CD14-positive monocyte (primary cell): ENCODE data around the gene AREG. TPM values are rescaled to one million over a fixed set of nuclear protein-coding genes. Genes with fewer than 3 reads are reported as not detected.

Experiments
- DNase-seq, 3 donors: peaks; one replicate each; pipeline ENCODE4 v3.0.0-alpha.2; 2011 to 2022
- H2AFZ ChIP-seq: 2 replicates; pipeline ENCODE4 v1.6.0; 2012; ENCODE audit warnings: mild to moderate bottlenecking, low read depth, low read length, inconsistent platforms; ENCODE audit not compliant: insufficient read depth, poor library complexity, severe bottlenecking
- H3K27ac ChIP-seq, 2 donors: 1 replicate in 1 of 2; 2 replicates in 1 of 2; pipeline ENCODE4 v1.5.1; 2012 to 2013; ENCODE audit warnings: low read length in 2 of 2, control low read depth in 1 of 2, inconsistent platforms in 1 of 2, low read depth in 1 of 2, mild to moderate bottlenecking in 1 of 2
- H3K27me3 ChIP-seq, 2 donors: one replicate each; pipeline versions ENCODE4 v1.6.0 to v1.6.1; 2011 to 2013; ENCODE audit warnings: low read length in 2 of 2; ENCODE audit not compliant: control insufficient read depth in 2 of 2, insufficient read depth in 2 of 2
- H3K36me3 ChIP-seq, 2 donors: replicated peaks in 1 of 2; 1 replicate in 1 of 2; 2 replicates in 1 of 2; pipeline versions ENCODE4 v1.5.1 to v1.6.1; 2012 to 2013; ENCODE audit warnings: low read length in 2 of 2, control low read depth in 1 of 2, inconsistent platforms in 1 of 2, mild to moderate bottlenecking in 1 of 2; ENCODE audit not compliant: insufficient read depth in 2 of 2, control insufficient read depth in 1 of 2
- H3K4me1 ChIP-seq, 2 donors: 1 replicate in 1 of 2; 2 replicates in 1 of 2; pipeline versions ENCODE4 v1.5.1 to v1.6.1; 2012 to 2013; ENCODE audit warnings: low read length in 2 of 2, control low read depth in 1 of 2, inconsistent platforms in 1 of 2, mild to moderate bottlenecking in 1 of 2, moderate library complexity in 1 of 2; ENCODE audit not compliant: insufficient read depth in 2 of 2, control insufficient read depth in 1 of 2
- H3K4me2 ChIP-seq: replicated peaks from 2 replicates; pipeline ENCODE3; 2012; ENCODE audit warnings: low read length, moderate library complexity, mild to moderate bottlenecking; ENCODE audit not compliant: poor library complexity, severe bottlenecking; ENCODE audit errors: extremely low read depth
- H3K4me3 ChIP-seq, 3 experiments: fragments of 200-600 bp in 1 of 3; sonication (generic) in 1 of 3; replicated peaks in 1 of 3; 1 replicate in 2 of 3; 2 replicates in 1 of 3; pipeline ENCODE4 v1.5.1; 2011 to 2013; ENCODE audit warnings: low read length in 3 of 3, mild to moderate bottlenecking in 3 of 3, control low read depth in 2 of 3, low read depth in 2 of 3, inconsistent platforms in 1 of 3, moderate library complexity in 1 of 3
- H3K79me2 ChIP-seq: 2 replicates; pipeline ENCODE4 v1.6.0; 2012; ENCODE audit warnings: mild to moderate bottlenecking, control low read depth, inconsistent platforms, low read length, moderate library complexity; ENCODE audit not compliant: insufficient read depth
- H3K9ac ChIP-seq: 2 replicates; pipeline ENCODE4 v1.6.0; 2017; ENCODE audit warnings: low read length, mild to moderate bottlenecking; ENCODE audit not compliant: insufficient read depth, poor library complexity, severe bottlenecking
- H3K9me3 ChIP-seq, 2 donors: replicated peaks in 1 of 2; 1 replicate in 1 of 2; 2 replicates in 1 of 2; pipeline versions ENCODE4 v1.5.1 to v1.6.1; 2012 to 2013; ENCODE audit warnings: low read length in 2 of 2, control low read depth in 1 of 2; ENCODE audit not compliant: control insufficient read depth in 1 of 2, insufficient read depth in 1 of 2
- H4K20me1 ChIP-seq: 2 replicates; pipeline ENCODE4 v1.6.0; 2012; ENCODE audit warnings: mild to moderate bottlenecking, low read length, control low read depth, moderate library complexity; ENCODE audit not compliant: insufficient read depth
- H3K27ac Mint-ChIP-seq, 7 donors: one replicate each; pipeline ENCODE4 v1.8.0; 2020; ENCODE audit warnings: mild to moderate bottlenecking in 7 of 7, mixed read lengths in 7 of 7, moderate library complexity in 6 of 7, inconsistent platforms in 2 of 7
- H3K27me3 Mint-ChIP-seq, 3 donors: one replicate each; pipeline ENCODE4 v1.8.0; 2021 to 2022; ENCODE audit warnings: low read depth in 3 of 3, mild to moderate bottlenecking in 3 of 3, mixed read lengths in 3 of 3, moderate library complexity in 3 of 3, inconsistent platforms in 1 of 3
- H3K36me3 Mint-ChIP-seq, 2 donors: one replicate each; pipeline ENCODE4 v1.8.0; 2020; ENCODE audit warnings: mixed read lengths in 2 of 2, inconsistent platforms in 1 of 2, mild to moderate bottlenecking in 1 of 2
- H3K4me1 Mint-ChIP-seq: one replicate; pipeline ENCODE4 v1.8.0; 2020; ENCODE audit warnings: mild to moderate bottlenecking, mixed read lengths
- H3K4me3 Mint-ChIP-seq, 2 donors: one replicate each; pipeline ENCODE4 v1.8.0; 2020; ENCODE audit warnings: mild to moderate bottlenecking in 2 of 2, mixed read lengths in 2 of 2, moderate library complexity in 1 of 2
- H3K9me3 Mint-ChIP-seq, 7 donors: one replicate each; pipeline ENCODE4 v1.8.0; 2020 to 2022; ENCODE audit warnings: mixed read lengths in 7 of 7, mild to moderate bottlenecking in 6 of 7, moderate library complexity in 6 of 7, inconsistent platforms in 2 of 7
- CTCF ChIP-seq: fragments of 200-600 bp; IDR thresholded peaks from one replicate; pipeline ENCODE4 v1.8.0; 2022; ENCODE audit warnings: antibody characterized with exemption, mild to moderate bottlenecking
- WGBS: methylation state at CpG from one replicate; pipeline ENCODE4 v1.1.5; 2013; ENCODE audit warnings: missing lambda C conversion rate; ENCODE audit not compliant: insufficient coverage; 5-methylcytosine and 5-hydroxymethylcytosine counted together
- intact Hi-C, 2 donors: fragments of 100-400 bp; cut with micrococcal nuclease; formaldehyde crosslinking; loops; one replicate each; pipeline versions ENCODE4 v1.15.0 to v1.15.1; 2023
- polyA plus RNA-seq, 3 donors: library from polyadenylated mRNA; depleted of rRNA in 1 of 3; unstranded in 2 of 3; stranded (reverse) in 1 of 3; fragments of 300-500 nt in 2 of 3; fragments of >200 nt in 1 of 3; fragmentation: Illumina TruSeq in 2 of 3; gene quantifications; 1 replicate in 2 of 3; 2 replicates in 1 of 3; pipeline ENCODE4 v1.2.3, GENCODE V29; 2012 to 2021

AREG gene
- polyA plus RNA-seq, 3 donors = 4.2 to 9.2 (median 9.1) TPM

- no peaks in the 10 kb centered on the region for H3K36me3 ChIP-seq
- no peaks in the 10 kb centered on the region for H3K4me1 ChIP-seq
- whole genome bisulfite sequencing = 100% methylated on average over 4 of the region's 5 CpGs
- no peak for TF ChIP-seq CTCF
- intact Hi-C loops = no loop called here
- H3K4me2 ChIP-seq = no peak overlapping the region
- H3K4me1 Mint-ChIP-seq = peaks cover 3% of the 10 kb centered on the region
- no peak overlapping the region for H2AFZ ChIP-seq
- no peak overlapping the region for H3K27ac ChIP-seq
- H3K4me3 ChIP-seq = no peak overlapping the region
- no peak for DNase-seq
- no peaks in the 10 kb centered on the region for H3K36me3 Mint-ChIP-seq
- H3K27ac Mint-ChIP-seq = peak overlapping the region in 1 of 7 donors; percentile 40
- H3K9me3 Mint-ChIP-seq = peaks cover 0 to 2% (median 0%) of the 10 kb centered on the region in 7 donors
- H3K27me3 ChIP-seq = no peaks in the 10 kb centered on the region
- H4K20me1 ChIP-seq = no peaks in the 10 kb centered on the region
- H3K27me3 Mint-ChIP-seq = peaks cover 0 to 2% (median 0%) of the 10 kb centered on the region in 3 donors
- no peaks in the 10 kb centered on the region for H3K9me3 ChIP-seq
- H3K4me3 Mint-ChIP-seq = no peak overlapping the region
- no peak overlapping the region for H3K9ac ChIP-seq
- H3K79me2 ChIP-seq = no peaks in the 10 kb centered on the region
Measured at GRCh38 chr4:74420863-74421262, 24.1 kb upstream of the AREG start.

- H2AFZ ChIP-seq = no peak overlapping the region
- H3K79me2 ChIP-seq = no peaks in the 10 kb centered on the region
- no peaks in the 10 kb centered on the region for H3K36me3 ChIP-seq
- Mint-ChIP-seq H3K9me3 (peaks cover 0 to 2% (median 0%) of the 10 kb centered on the region in 7 donors), H3K36me3 (no peaks in the 10 kb centered on the region), H3K4me3 (no peak overlapping the region), H3K27ac (no peak overlapping the region), H3K27me3 (peaks cover 0 to 2% (median 0%) of the 10 kb centered on the region in 3 donors), H3K4me1 (peaks cover 3% of the 10 kb centered on the region)
- no peak for TF ChIP-seq CTCF
- H4K20me1 ChIP-seq = no peaks in the 10 kb centered on the region
- no peak overlapping the region for H3K27ac ChIP-seq
- intact Hi-C loops = no loop called here
- no peaks in the 10 kb centered on the region for H3K9me3 ChIP-seq
- no peak overlapping the region for H3K4me3 ChIP-seq
- no peaks in the 10 kb centered on the region for H3K27me3 ChIP-seq
- no CpG with 5 or more reads among the region's 1 CpG for WGBS
- no peak for DNase-seq
- no peak overlapping the region for H3K4me2 ChIP-seq
- H3K9ac ChIP-seq = no peak overlapping the region
- no peaks in the 10 kb centered on the region for H3K4me1 ChIP-seq
Measured at GRCh38 chr4:74423104-74423503, 21.8 kb upstream of the AREG start.
